ENCODE results near the gene TBC1D19.

The TBC1D19 gene

GRCh38 chr4:26789208-26789607 lies 205.3 kb downstream of the TBC1D19 start:
- DNase-seq (ENCODE audit: low read depth, low spot score), result no peak
- in situ Hi-C loops (cut with HindIII; ENCODE audit: low sequenced_read_pairs), result no loop called here
- no peak for TF ChIP-seq CTCF (IDR thresholded peaks at IDR 0.05; ENCODE audit: low read depth, low read length)

DNA sequence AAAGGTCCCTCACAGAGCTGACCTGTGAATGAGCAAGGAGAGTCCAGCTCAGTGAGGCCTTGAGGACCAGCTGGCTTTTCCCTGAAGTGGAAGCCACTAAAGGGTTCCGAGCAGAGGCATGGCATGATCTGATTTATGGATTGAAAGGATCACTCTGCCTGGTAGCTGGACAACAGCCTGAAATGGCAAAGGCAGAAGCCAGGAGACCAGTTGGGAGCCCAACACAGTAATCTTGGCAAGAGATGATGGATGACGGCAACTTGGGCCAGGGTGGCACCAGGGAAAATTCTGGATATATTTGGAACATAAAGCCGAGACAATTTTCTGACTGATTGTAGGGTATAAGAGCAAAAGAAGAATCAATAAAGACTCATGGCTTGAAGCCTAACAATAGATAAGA lies 207.5 kb downstream of the TBC1D19 start:
- TF ChIP-seq CTCF (IDR thresholded peaks at IDR 0.05; ENCODE audit: low read depth, low read length), result no peak
- in situ Hi-C loops (cut with HindIII; ENCODE audit: low sequenced_read_pairs), result no loop called here
- H3K4me3 ChIP-seq (ENCODE audit: low read depth, low read length), result no peak overlapping the region
- DNase-seq (ENCODE audit: low read depth, low spot score), result no peak

More at GRCh38 chr4:26789208-26789607, 205.3 kb downstream of the TBC1D19 start:
- H3K4me3 ChIP-seq (ENCODE audit: low read depth, low read length), result no peak overlapping the region

DNA sequence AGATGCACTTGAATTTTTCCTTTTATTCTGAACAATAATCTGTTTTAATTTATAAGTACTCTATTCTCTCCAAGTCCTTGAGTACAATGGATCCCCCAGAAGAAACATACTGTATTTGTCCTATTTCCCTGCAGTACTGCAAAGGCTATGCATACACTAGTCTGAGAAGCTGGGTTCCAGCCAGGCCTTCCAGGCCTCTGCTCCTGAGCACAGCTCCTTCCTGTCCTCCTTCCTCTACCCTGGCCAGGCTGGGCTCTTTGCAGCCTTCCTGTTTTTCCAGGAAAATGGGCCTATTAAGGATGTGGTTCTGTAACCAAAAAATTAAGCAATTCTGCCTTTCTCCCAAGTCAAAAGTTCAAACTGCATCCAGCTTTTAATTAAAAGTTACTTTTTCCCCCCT lies 208.8 kb downstream of the TBC1D19 start:
- no peak overlapping the region for H3K4me3 ChIP-seq (ENCODE audit: low read depth, low read length)
- no peak for DNase-seq (ENCODE audit: low read depth, low spot score)
- no peak for TF ChIP-seq CTCF (IDR thresholded peaks at IDR 0.05; ENCODE audit: low read depth, low read length)
- in situ Hi-C loops (cut with HindIII; ENCODE audit: low sequenced_read_pairs), result no loop called here

GRCh38 chr4:26793735-26794134 lies 209.9 kb downstream of the TBC1D19 start:
- H3K4me3 ChIP-seq (ENCODE audit: low read depth, low read length), result no peak overlapping the region
- no peak for TF ChIP-seq CTCF (IDR thresholded peaks at IDR 0.05; ENCODE audit: low read depth, low read length)
- in situ Hi-C loops (cut with HindIII; ENCODE audit: low sequenced_read_pairs), result no loop called here
- no peak for DNase-seq (ENCODE audit: low read depth, low spot score)

DNA sequence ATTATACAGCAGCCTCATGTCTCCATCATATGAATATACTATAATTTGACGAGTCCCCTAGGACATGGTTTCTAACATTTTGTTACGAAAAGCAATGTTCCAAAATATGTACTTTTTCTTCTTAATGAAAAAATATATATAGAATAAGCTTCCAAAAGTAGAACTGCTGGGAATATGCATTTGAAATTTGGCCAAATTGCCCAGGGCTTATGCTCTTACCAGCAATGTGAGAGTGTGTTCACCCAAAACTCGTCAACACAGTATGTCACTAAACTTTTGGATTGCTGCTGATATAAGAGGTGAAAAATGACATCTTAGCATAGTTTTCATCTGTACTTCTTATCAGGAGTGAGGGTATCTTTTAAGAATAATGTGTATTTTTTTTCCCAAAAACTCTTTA lies 212.2 kb downstream of the TBC1D19 start:
- no peak for DNase-seq (ENCODE audit: low read depth, low spot score)
- in situ Hi-C loops (cut with HindIII; ENCODE audit: low sequenced_read_pairs), result no loop called here
- no peak for TF ChIP-seq CTCF (IDR thresholded peaks at IDR 0.05; ENCODE audit: low read depth, low read length)
- H3K4me3 ChIP-seq (ENCODE audit: low read depth, low read length), result no peak overlapping the region

DNA sequence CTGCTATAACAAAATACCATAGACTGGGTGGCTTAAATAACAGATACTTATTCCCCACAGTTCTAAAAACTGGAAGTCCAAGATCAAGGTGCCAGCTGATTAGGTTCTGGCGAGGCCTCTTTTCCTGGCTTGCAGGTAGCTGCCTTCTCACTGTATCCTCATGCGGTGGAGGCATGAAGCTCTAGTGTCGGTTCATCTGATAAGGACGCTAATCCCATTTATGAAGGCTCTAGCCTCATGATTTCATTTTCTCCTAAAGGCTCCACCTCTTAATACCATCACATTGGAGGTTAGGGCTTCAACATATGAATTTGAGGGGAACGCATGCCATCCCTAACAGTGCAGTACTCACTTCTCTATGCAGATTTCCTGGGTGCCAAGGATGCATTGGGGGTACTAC lies 218.9 kb downstream of the TBC1D19 start:
- TF ChIP-seq CTCF (IDR thresholded peaks at IDR 0.05; ENCODE audit: low read depth, low read length), result no peak
- in situ Hi-C loops (cut with HindIII; ENCODE audit: low sequenced_read_pairs), result no loop called here
- H3K4me3 ChIP-seq (ENCODE audit: low read depth, low read length), result no peak overlapping the region
- no peak for DNase-seq (ENCODE audit: low read depth, low spot score)

All from astrocyte of the spinal cord (primary cell).